LNCaP clone FGC (cell line): Measurements from ENCODE around the gene LRRFIP1.
"Not testable (repeated sequence)": the region's sequence is repeated elsewhere in the genome, so short reads cannot be mapped to it uniquely, and the experiment has no call there.

Experiments used
- DNase-seq: peaks from one replicate; pipeline ENCODE4 v3.0.0-alpha.2; 2011; ENCODE audit warnings: low read depth
- H3K4me3 ChIP-seq: 2 replicates; pipeline ENCODE4 v1.5.1; 2011; ENCODE audit warnings: mild to moderate bottlenecking, low read depth, low read length, control low read depth
- TF ChIP-seq, protein P1 (sequence below): IDR thresholded peaks from 2 replicates; pipeline ENCODE4 v1.5.1; 2012; ENCODE audit warnings: mild to moderate bottlenecking; ENCODE audit not compliant: control insufficient read depth, insufficient read depth; ENCODE audit errors: extremely low read depth

LRRFIP1 gene

DNA sequence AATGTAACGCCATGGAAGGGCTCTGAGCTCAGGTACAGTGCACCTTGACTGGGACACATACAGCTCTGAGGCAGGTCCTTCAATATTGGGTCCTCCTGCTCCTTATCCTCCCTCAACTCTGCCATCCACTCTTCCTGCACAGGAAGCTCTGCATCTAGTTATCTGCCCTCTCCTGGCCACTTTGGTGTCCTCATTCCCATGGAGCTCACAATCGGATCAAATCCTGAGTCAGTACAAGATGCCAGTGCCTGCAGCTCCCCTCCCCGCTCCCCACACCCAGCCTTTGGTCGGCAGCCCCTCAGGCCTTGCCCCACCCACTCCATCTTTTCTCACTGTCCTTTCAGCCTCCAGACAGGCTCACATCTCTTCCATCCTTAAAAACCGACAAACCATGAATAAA is 58.0 kb downstream of the LRRFIP1 start:
- H3K4me3 ChIP-seq: no peak overlapping the region
- TF ChIP-seq, protein P1, sequence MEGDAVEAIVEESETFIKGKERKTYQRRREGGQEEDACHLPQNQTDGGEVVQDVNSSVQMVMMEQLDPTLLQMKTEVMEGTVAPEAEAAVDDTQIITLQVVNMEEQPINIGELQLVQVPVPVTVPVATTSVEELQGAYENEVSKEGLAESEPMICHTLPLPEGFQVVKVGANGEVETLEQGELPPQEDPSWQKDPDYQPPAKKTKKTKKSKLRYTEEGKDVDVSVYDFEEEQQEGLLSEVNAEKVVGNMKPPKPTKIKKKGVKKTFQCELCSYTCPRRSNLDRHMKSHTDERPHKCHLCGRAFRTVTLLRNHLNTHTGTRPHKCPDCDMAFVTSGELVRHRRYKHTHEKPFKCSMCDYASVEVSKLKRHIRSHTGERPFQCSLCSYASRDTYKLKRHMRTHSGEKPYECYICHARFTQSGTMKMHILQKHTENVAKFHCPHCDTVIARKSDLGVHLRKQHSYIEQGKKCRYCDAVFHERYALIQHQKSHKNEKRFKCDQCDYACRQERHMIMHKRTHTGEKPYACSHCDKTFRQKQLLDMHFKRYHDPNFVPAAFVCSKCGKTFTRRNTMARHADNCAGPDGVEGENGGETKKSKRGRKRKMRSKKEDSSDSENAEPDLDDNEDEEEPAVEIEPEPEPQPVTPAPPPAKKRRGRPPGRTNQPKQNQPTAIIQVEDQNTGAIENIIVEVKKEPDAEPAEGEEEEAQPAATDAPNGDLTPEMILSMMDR: peak; percentile 27; the same call in 1 of the 2 replicates
- DNase-seq: no peak

GRCh38 chr2:237686659-237687136 is 59.3 kb downstream of the LRRFIP1 start:
- H3K4me3 ChIP-seq: no peak overlapping the region
- DNase-seq: no peak
- TF ChIP-seq, protein P1: no peak

DNA sequence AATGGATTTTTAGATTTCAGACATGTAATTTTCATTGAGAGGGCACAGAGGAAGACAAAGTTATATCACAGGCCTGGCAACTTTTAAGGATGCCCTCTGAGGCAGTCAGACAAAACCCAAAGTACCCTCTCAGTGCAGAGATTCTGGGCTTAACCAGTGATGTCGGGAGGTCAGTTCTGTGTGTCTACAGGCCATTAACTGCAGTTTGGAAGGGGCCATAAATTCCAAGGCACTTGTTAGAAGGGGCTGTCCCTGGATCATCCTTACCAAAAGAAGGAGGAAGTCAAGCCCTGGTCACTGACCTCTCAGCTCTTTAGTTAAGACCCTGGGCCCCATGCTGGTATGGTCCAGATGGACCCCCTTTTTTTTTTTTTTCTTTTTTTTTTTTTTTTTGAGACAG is 60.7 kb downstream of the LRRFIP1 start:
- H3K4me3 ChIP-seq: no peak overlapping the region
- no peak for DNase-seq
- TF ChIP-seq, protein P1: no peak

GRCh38 chr2:237688541-237688940 is 61.2 kb downstream of the LRRFIP1 start:
- DNase-seq, H3K4me3 ChIP-seq: not testable (repeated sequence)

DNA sequence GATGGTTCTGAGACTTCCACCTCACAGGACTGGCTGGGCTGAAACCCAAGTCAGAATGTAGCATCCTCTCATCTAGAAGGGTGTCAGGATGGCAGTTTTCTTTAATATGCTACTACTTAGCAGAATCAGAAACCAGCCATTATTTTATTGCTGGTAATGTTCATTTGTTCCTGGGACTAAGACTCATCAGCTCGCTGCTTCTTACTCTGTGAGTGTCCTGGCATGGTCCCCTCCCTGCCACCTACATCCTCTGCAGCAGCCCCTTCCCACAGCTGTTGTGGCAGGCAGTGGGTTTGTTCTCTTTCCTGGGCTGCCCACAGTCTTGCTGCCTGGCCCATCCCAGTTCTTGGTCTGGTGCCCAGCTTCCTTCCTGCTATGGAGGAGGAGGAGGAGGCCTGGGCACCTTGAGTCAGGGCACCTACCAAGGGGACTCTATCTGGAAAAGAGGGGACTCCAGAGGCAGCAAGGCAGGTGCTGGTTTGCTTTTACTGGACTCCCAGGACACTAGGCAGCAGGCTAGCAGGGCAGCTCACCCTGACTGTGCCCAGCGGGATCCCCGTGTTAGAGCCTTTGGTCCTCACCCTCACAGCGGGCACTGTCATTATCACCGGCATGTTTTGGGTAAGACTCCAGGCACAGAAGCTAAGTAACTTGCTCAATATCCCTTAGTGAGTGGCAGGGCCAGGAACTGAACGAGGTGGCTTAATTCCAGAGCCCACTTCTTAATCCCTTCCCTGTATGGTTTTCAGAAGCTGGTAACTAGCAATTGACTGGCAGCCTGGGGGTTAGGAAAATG is 62.1 kb downstream of the LRRFIP1 start:
- no peak overlapping the region for H3K4me3 ChIP-seq
- DNase-seq: no peak
- TF ChIP-seq, protein P1: no peak

DNA sequence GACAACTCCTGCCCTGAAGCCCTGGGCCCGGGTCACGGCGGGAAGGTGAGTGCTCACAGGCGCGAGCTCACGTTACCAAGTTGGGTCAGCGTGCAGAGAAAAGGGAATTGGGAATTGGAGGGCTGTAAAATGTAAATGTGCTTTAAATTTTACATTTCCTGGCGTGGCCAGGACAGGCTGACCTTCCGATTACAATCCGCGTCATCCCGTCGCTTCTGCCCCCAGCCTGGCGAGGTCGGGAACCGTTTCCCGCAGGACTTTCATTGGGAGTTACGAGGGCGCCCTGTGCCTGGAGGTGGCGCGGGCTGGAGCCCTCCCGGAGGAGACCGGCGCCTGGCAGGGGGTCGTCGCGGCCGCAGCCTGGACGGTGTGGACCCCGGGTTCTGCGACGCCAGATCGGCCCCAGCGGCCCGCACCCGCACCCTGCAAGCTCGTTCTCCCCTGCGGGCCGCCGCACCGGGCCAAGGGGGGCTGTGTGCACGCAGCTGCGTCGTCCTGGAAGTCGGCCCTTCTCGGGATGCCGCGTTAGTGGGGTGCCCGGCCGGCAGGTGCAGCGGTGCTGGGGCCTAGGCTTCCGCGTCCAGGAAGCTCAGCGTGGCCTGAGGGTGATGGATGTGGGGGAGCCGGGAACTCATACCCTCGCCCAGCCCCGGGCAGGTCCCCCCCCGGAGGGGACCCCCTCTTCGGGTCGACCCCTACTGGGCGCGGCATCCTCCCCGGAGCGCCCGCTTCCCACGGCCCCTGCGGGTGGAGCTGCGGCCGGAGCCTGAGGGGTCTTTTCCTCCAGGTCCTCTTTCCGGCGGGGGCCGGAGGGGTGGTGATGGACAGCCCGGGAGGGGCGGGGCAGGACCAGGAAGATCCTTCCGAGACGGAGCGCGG is 63.9 kb downstream of the LRRFIP1 start:
- peak overlapping the region; percentile 54 for H3K4me3 ChIP-seq
- DNase-seq: no peak
- TF ChIP-seq, protein P1: no peak

- TF ChIP-seq, protein P1: no peak
- peak overlapping the region; percentile 82 for H3K4me3 ChIP-seq
- no peak for DNase-seq
These were observed 64.7 kb downstream of the LRRFIP1 start for GRCh38 chr2:237691908-237692600.
